Measurements from ENCODE around the gene NR5A2. TPM values are rescaled to one million over a fixed set of nuclear protein-coding genes. Genes with fewer than 3 reads are reported as not detected.

NR5A2 gene
- total RNA-seq, 1 donor from 2014 or later = 2.0 TPM

GRCh38 chr1:200226268-200226968 lies 198.9 kb downstream of the NR5A2 start:
- H3K36me3 Mint-ChIP-seq (ENCODE audit: unreplicated experiment) = no peaks in the 10 kb centered on the region
- peaks cover 5% of the 10 kb centered on the region for H3K4me1 Mint-ChIP-seq (ENCODE audit: low read depth, unreplicated experiment)
- no peaks in the 10 kb centered on the region for H3K9me3 Mint-ChIP-seq (ENCODE audit: unreplicated experiment)
- no peaks in the 10 kb centered on the region for H3K27me3 Mint-ChIP-seq (ENCODE audit: unreplicated experiment)
- TF ChIP-seq CTCF (IDR thresholded peaks at IDR 0.05; ENCODE audit: partially characterized antibody, unreplicated experiment) = no peak
- DNase-seq = no peak
- H3K4me3 Mint-ChIP-seq (ENCODE audit: unreplicated experiment) = no peak overlapping the region
- no peak overlapping the region for H3K27ac Mint-ChIP-seq (ENCODE audit: unreplicated experiment)

DNA sequence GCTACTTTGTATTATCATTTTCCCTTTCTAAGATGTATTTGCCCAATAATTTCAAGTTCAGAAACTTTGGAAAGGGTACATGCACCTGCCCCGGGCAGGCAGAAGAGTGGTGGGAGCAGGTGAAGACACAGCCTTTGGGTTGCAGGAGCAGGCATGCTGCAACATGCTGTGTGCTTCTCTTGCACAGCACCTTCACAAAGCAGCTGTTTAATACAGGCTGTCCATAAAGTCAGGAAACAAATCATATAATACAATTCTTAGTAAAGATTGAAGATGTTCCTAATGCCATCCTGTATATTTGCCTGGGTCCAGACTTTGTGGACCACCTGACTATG lies 199.4 kb downstream of the NR5A2 start:
- H3K4me3 Mint-ChIP-seq (ENCODE audit: unreplicated experiment) = no peak overlapping the region
- H3K9me3 Mint-ChIP-seq (ENCODE audit: unreplicated experiment) = no peaks in the 10 kb centered on the region
- no peak for TF ChIP-seq CTCF (IDR thresholded peaks at IDR 0.05; ENCODE audit: partially characterized antibody, unreplicated experiment)
- H3K27ac Mint-ChIP-seq (ENCODE audit: unreplicated experiment) = no peak overlapping the region
- H3K36me3 Mint-ChIP-seq (ENCODE audit: unreplicated experiment) = no peaks in the 10 kb centered on the region
- DNase-seq = no peak
- H3K4me1 Mint-ChIP-seq (ENCODE audit: low read depth, unreplicated experiment) = peaks cover 5% of the 10 kb centered on the region
- no peaks in the 10 kb centered on the region for H3K27me3 Mint-ChIP-seq (ENCODE audit: unreplicated experiment)

Measured in glutamatergic neuron (in vitro differentiated cells).